HepG2 (cell line): ENCODE measurements around the gene ATG7. TPM values are rescaled to one million over a fixed set of nuclear protein-coding genes. Genes with fewer than 3 reads are reported as not detected.

Experiments used
- ATAC-seq: fragments of 200-7000 bp; cut with Tn5 transposase; 3 replicates; pipeline ENCODE4 v1.9.1; 2020; ENCODE audit warnings: mild to moderate bottlenecking, moderate library complexity
- BruUV-seq: library from RNA; stranded (reverse); fragments of 400-500 nt; replicated peaks from 2 replicates; lab custom pipeline; 2021; lab: Mats Ljungman, UMichigan
- CTCF ChIA-PET: fragments of 300-600 bp; formaldehyde crosslinking; extraction: SDS; loops from one replicate; lab custom pipeline; 2021; ENCODE audit warnings: low total read pairs, inconsistent platforms, low intra/inter-chr PET ratio; lab: Yijun Ruan, JAX
- POLR2A ChIA-PET: fragments of 350-600 bp; sonication (Branson Sonifier 250); formaldehyde crosslinking; loops from one replicate; lab custom pipeline; 2020; ENCODE audit warnings: antibody characterized with exemption, inconsistent platforms; lab: Yijun Ruan, JAX
- DNase-seq: peaks from one replicate; pipeline ENCODE4 v3.0.0-alpha.2; 2015; ENCODE audit warnings: low spot score
- FAIRE-seq: peaks from 3 replicates; lab custom pipeline; 2011; peaks lifted over from hg19 to GRCh38; lab: Jason Lieb, UNC
- H2AFZ ChIP-seq: one replicate; pipeline ENCODE4 v1.6.1; 2011; ENCODE audit warnings: low read length, inconsistent platforms
- H3K27ac ChIP-seq: fragments of 300-600 bp; 3 replicates; pipeline ENCODE4 v1.8.0; 2011; ENCODE audit warnings: mixed run types, mild to moderate bottlenecking, mixed read lengths, low read length, inconsistent platforms; ENCODE audit not compliant: insufficient read depth; ENCODE audit errors: extremely low read length
- H3K27me3 ChIP-seq, 2 experiments: fragments of 200-600 bp in 1 of 2; 2 replicates in 1 of 2; 3 replicates in 1 of 2; pipeline versions ENCODE4 v1.6.0 to v1.8.0; 2011; ENCODE audit warnings: low read length in 2 of 2, mild to moderate bottlenecking in 2 of 2, moderate library complexity in 2 of 2, inconsistent platforms in 1 of 2; ENCODE audit not compliant: insufficient read depth in 2 of 2, control insufficient read depth in 1 of 2
- H3K36me3 ChIP-seq, 2 experiments: fragments of 200-600 bp in 1 of 2; replicated peaks in 1 of 2; 2 replicates in 1 of 2; 3 replicates in 1 of 2; pipeline versions ENCODE4 v1.5.1 to v1.8.0; 2011; ENCODE audit warnings: low read length in 2 of 2, inconsistent platforms in 1 of 2; ENCODE audit not compliant: insufficient read depth in 2 of 2, control insufficient read depth in 1 of 2
- H3K4me1 ChIP-seq: 2 replicates; pipeline ENCODE4 v1.5.1; 2012; ENCODE audit warnings: low read length, inconsistent platforms; ENCODE audit not compliant: insufficient read depth
- H3K4me2 ChIP-seq: 2 replicates; pipeline ENCODE4 v1.6.0; 2011; ENCODE audit warnings: low read depth, low read length, inconsistent platforms
- H3K4me3 ChIP-seq, 3 experiments: fragments of 200-600 bp in 1 of 3; sonication (generic), shearing (Covaris generic) in 1 of 3; replicated peaks in 1 of 3; 2 replicates each; pipeline ENCODE4 v1.5.1; 2011 to 2016; ENCODE audit warnings: low read length in 3 of 3, inconsistent platforms in 2 of 3, low read depth in 2 of 3, mild to moderate bottlenecking in 2 of 3, control low read depth in 1 of 3, mixed read lengths in 1 of 3; ENCODE audit not compliant: insufficient read depth in 1 of 3
- H3K79me2 ChIP-seq: one replicate; pipeline ENCODE4 v1.6.1; 2011; ENCODE audit warnings: low read length, inconsistent platforms; ENCODE audit not compliant: insufficient read depth
- H3K9ac ChIP-seq: 2 replicates; pipeline ENCODE4 v1.6.0; 2011; ENCODE audit warnings: mild to moderate bottlenecking, low read depth, low read length, inconsistent platforms; ENCODE audit not compliant: insufficient read depth
- H3K9me3 ChIP-seq: 2 replicates; pipeline ENCODE4 v1.5.1; 2012; ENCODE audit warnings: mild to moderate bottlenecking, low read length
- H4K20me1 ChIP-seq: 2 replicates; pipeline ENCODE4 v1.6.0; 2011; ENCODE audit warnings: inconsistent platforms, mild to moderate bottlenecking, low read length, moderate library complexity; ENCODE audit not compliant: insufficient read depth
- DNMT1 ChIP-seq: sonication (generic); formaldehyde crosslinking; IDR thresholded peaks from 2 replicates; pipeline ENCODE4 v1.5.1; 2020; ENCODE audit warnings: mild to moderate bottlenecking, missing genetic modification reagents
- GABPB1 ChIP-seq: IDR thresholded peaks from 2 replicates; pipeline ENCODE4 v1.6.1; 2016; ENCODE audit warnings: mild to moderate bottlenecking, missing genetic modification reagents, moderate library complexity, missing compliant biosample characterization
- IRF2 ChIP-seq: IDR thresholded peaks from 2 replicates; pipeline ENCODE4 v1.6.1; 2018; ENCODE audit warnings: missing genetic modification reagents, missing compliant biosample characterization
- MED8 ChIP-seq: sonication (generic); formaldehyde crosslinking; IDR thresholded peaks from 2 replicates; pipeline ENCODE4 v1.8.1; 2023; ENCODE audit warnings: mild to moderate bottlenecking, missing genetic modification reagents; ENCODE audit not compliant: insufficient replicate concordance
- MLXIP ChIP-seq: sonication (generic); formaldehyde crosslinking; IDR thresholded peaks from 2 replicates; pipeline ENCODE4 v1.9.0; 2021; ENCODE audit warnings: missing genetic modification reagents, borderline replicate concordance
- REST ChIP-seq, 2 experiments: IDR thresholded peaks; 2 replicates each; pipeline ENCODE4 v1.6.1; 2011 to 2012; ENCODE audit warnings: low read length in 2 of 2, borderline replicate concordance in 1 of 2, low read depth in 1 of 2, mild to moderate bottlenecking in 1 of 2, moderate library complexity in 1 of 2
- SAP130 ChIP-seq: IDR thresholded peaks from 2 replicates; pipeline ENCODE4 v1.6.1; 2016; ENCODE audit warnings: low read depth
- SMAD1 ChIP-seq: sonication (generic); formaldehyde crosslinking; IDR thresholded peaks from 2 replicates; pipeline ENCODE4 v1.4.0; 2020; ENCODE audit warnings: missing genetic modification reagents, low read depth, mild to moderate bottlenecking, borderline replicate concordance
- STAG1 ChIP-seq: sonication (generic); formaldehyde crosslinking; IDR thresholded peaks from 2 replicates; pipeline ENCODE4 v1.4.0; 2020; ENCODE audit warnings: missing genetic modification reagents
- TCF12 ChIP-seq, 2 experiments: fragments of 450-650 bp in 1 of 2; sonication (generic) in 1 of 2; formaldehyde crosslinking in 1 of 2; IDR thresholded peaks; 2 replicates each; pipeline versions ENCODE4 v1.6.1 to v1.8.0; 2017 to 2022; ENCODE audit warnings: antibody characterized with exemption in 1 of 2, mild to moderate bottlenecking in 1 of 2, missing genetic modification reagents in 1 of 2, moderate library complexity in 1 of 2
- ZNF382 ChIP-seq: sonication (generic); formaldehyde crosslinking; IDR thresholded peaks from 2 replicates; pipeline ENCODE4 v1.5.0; 2020; ENCODE audit warnings: missing genetic modification reagents, mild to moderate bottlenecking, borderline replicate concordance
- ZNF441 ChIP-seq: sonication (generic); formaldehyde crosslinking; IDR thresholded peaks from 2 replicates; pipeline ENCODE4 v1.7.0; 2021; ENCODE audit warnings: missing genetic modification reagents, borderline replicate concordance
- WGBS: methylation state at CpG from one replicate; pipeline ENCODE4 v1.1.6; 2017; ENCODE audit warnings: low lambda C conversion rate; 5-methylcytosine and 5-hydroxymethylcytosine counted together
- in situ Hi-C: cut with HindIII; loops from 2 replicates; pipeline ENCODE4 v1.10.0; 2017; ENCODE audit warnings: low pct_unique_long_range_greater_than_20kb; ENCODE audit not compliant: extremely low pct_ligation_motif_present
- intact Hi-C: fragments of 100-400 bp; cut with micrococcal nuclease; formaldehyde crosslinking; loops from one replicate; pipeline ENCODE4 v1.10.0; 2022; ENCODE audit not compliant: unreplicated experiment
- polyA plus RNA-seq, 8 experiments: library from polyadenylated mRNA; depleted of rRNA in 3 of 8; stranded (reverse) in 7 of 8; unstranded in 1 of 8; fragments of >200 nt; fragmentation: Illumina TruSeq in 4 of 8; extraction: Trizol in 4 of 8; gene quantifications; 2 replicates each; pipeline versions ENCODE4 v1.2.1 to v1.2.3, GENCODE V29; 2011 to 2016; ENCODE audit warnings: low read depth in 4 of 8, missing spikeins in 1 of 8, mixed read lengths in 1 of 8; ENCODE audit not compliant: insufficient read depth in 1 of 8
- total RNA-seq, 5 experiments: library from RNA; depleted of rRNA; stranded (reverse); fragments of >200 nt; fragmentation: Illumina TruSeq; extraction: Trizol; gene quantifications; 2 replicates each; pipeline ENCODE4 v1.2.3, GENCODE V29; 2016; ENCODE audit warnings: low read depth in 1 of 5

Gene ATG7
- total and polyA plus RNA-seq, 2 of the 13 experiments (the other 11 are each of a cell fraction or from before 2014, with no cell fraction given), result 7.8 to 22.1 TPM

DNA sequence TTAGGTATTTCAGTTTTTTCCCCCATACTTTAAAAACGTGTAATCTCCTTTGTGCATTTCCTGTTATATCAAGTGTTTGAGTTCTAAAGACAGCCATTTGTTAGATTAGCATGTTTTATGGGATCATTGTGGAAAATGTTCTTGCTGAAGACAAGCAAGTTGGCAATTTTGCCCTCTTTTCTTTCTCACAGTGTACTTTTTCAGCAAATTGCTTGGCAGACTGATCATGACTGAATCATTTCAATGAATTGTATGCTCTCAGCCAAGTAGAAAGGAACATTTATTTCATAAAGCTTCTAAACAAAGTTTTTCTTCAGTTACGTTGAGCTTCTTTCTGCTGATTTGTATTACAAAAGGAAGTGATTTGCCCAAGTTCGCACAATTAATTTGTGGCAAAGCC lies 51.6 kb downstream of the ATG7 start:
- TF ChIP-seq TCF12 (IDR thresholded peaks at IDR 0.05) (no peak), TCF12 (CRISPR knock-in tag; IDR thresholded peaks at IDR 0.05) (no peak), SMAD1 (CRISPR knock-in tag) (no peak)
- ATAC-seq, result no peak
- Histone ChIP-seq H2AFZ (no peak overlapping the region), H3K36me3 (peaks cover 3 to 22% of the 10 kb centered on the region in 2 experiments; a peak in 3 of 5 replicates), H3K27me3 (no peaks in the 10 kb centered on the region), H4K20me1 (no peaks in the 10 kb centered on the region), H3K27ac (no peak overlapping the region), H3K4me2 (no peak overlapping the region), H3K79me2 (no peaks in the 10 kb centered on the region), H3K4me1 (peaks cover 8% of the 10 kb centered on the region), H3K9ac (no peak overlapping the region), H3K9me3 (no peaks in the 10 kb centered on the region), H3K4me3 (no peak overlapping the region)
- WGBS, result 91% methylated on average over 3 of the region's 3 CpGs
- intact Hi-C loops (no loop called here), in situ Hi-C loops (no loop called here)
- BruUV-seq, result no TSS peak
- ChIA-PET POLR2A (no interaction called here), CTCF (no interaction called here)
- FAIRE-seq, result no peak
- no peak for DNase-seq

- FAIRE-seq, result no peak
- 83% methylated on average over 3 of the region's 3 CpGs for WGBS
- Histone ChIP-seq H3K27me3 (no peaks in the 10 kb centered on the region), H3K36me3 (peaks cover 3 to 12% of the 10 kb centered on the region in 2 experiments; a peak in 2 of 5 replicates), H3K4me1 (peaks cover 7% of the 10 kb centered on the region), H4K20me1 (no peaks in the 10 kb centered on the region), H2AFZ (no peak overlapping the region), H3K27ac (no peak overlapping the region), H3K9me3 (no peaks in the 10 kb centered on the region), H3K4me2 (no peak overlapping the region), H3K9ac (no peak overlapping the region), H3K79me2 (no peaks in the 10 kb centered on the region), H3K4me3 (no peak overlapping the region)
- intact Hi-C loops, result no loop called here
- in situ Hi-C loops, result no loop called here
- ChIA-PET POLR2A (no interaction called here), CTCF (no interaction called here)
- no peak for DNase-seq
- ATAC-seq, result no peak
- BruUV-seq, result no TSS peak
- TF ChIP-seq MED8 (CRISPR knock-in tag) (no peak), MLXIP (CRISPR knock-in tag) (no peak), GABPB1 (CRISPR knock-in tag) (no peak), IRF2 (CRISPR knock-in tag) (no peak), SAP130 (CRISPR knock-in tag) (no peak), REST (IDR thresholded peaks at IDR 0.05; ENCODE audit: borderline replicate concordance in 1 of 2, low read depth in 1 of 2, low read length in 2 of 2) (no peak), STAG1 (CRISPR knock-in tag) (no peak), DNMT1 (CRISPR knock-in tag) (no peak), ZNF382 (CRISPR knock-in tag) (no peak), ZNF441 (CRISPR knock-in tag) (no peak)
Measured at GRCh38 chr3:11327619-11328018, 55.4 kb downstream of the ATG7 start.
